ENCODE measurements around the gene RAC2. TPM values are rescaled to one million over a fixed set of nuclear protein-coding genes. Genes with fewer than 3 reads are reported as not detected.

Gene RAC2
- total RNA-seq, 1 donor from 2014 or later: not detected

DNA sequence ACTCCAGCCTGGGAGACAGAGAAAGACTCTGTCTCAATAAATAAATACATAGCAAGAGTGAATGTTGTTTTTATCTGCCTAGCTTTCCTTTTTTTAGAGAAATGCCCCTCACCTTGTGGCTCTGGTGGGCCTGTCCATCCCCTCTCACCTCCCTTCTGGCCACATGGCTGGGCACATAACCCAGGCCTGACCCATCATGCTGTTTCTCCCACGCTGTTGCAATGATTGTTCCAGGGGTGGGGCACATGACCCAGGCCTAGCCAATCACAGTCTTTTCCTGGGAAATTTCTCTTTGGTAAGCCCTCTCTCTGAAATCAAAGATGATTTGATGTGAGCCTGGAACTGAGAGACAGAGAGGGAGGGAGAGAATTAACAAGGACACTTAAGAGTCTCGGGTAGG is 32.7 kb upstream of the RAC2 start:
- DNase-seq (ENCODE audit: low read depth): no peak

DNA sequence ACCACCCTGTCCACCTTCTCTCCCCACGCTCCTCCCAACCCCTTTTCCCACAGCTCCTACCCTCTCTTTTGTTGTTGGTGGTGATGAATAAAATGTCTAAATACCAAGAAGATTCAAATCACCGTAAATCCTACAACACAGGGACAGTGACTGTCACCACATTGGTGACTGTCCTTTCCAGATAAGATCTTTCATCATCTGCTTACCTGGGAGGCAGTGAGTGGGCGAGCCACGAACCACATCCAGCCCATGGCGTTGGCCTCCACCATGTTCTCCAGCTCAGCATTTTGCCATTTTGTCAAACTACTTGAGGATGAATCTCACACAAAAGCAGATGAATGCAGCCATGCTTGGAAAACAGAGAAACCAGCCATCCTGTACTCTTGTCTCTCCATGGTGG is 31.6 kb upstream of the RAC2 start:
- no peak for DNase-seq (ENCODE audit: low read depth)

- no peak for DNase-seq (ENCODE audit: low read depth)
These were observed 31.1 kb upstream of the RAC2 start for GRCh38 chr22:37275134-37275533.

DNA sequence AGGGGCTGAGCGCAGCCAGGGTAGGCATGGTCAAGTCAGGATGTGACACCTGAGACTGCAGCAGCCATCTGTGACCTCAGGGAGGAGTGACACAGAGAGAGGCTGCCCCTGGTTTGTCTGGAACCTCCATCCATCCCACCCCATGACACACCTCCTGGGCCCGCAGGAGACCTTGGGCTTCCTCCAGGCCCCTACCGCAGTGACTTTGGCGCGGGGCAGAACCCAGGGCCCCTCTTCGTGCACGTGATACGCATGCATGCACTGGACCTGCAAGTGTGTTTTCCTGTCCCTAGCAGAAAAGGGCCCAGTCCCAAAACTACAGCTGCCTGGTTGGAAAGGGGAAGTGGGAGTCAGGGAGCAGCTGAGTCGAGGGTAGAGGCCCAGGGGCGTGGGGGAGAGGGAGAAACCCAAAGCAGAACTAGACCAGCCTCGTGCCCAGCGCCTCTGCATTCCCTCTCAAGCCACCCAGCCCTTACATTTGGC is 30.4 kb upstream of the RAC2 start:
- no peak for DNase-seq (ENCODE audit: low read depth)

DNA sequence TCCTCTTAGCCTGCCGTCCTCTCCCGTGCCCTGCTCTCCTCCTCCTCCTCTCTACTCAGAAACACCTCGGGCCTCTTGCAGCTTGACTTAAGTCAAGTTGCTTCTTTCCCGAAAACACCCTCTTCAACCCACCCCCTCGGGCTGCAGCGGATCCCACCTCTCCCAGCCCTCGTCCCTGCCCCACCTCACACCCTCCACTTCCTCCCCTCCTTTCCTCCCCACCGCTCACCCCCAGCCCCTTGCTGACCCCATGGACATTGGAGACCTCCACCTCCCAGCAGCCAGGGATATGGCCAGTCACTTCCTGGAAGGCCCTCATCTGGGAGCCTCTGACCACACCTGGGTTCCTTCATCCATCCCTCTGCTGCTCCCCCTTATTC is 29.8 kb upstream of the RAC2 start:
- no peak for DNase-seq (ENCODE audit: low read depth)

GRCh38 chr22:37273126-37273845 is 29.2 kb upstream of the RAC2 start:
- peak; percentile 45 for DNase-seq (ENCODE audit: low read depth)

GRCh38 chr22:37270928-37271650 is 27.0 kb upstream of the RAC2 start:
- no peak for DNase-seq (ENCODE audit: low read depth)

GRCh38 chr22:37269936-37270678 is 26.0 kb upstream of the RAC2 start:
- DNase-seq (ENCODE audit: low read depth): no peak

GRCh38 chr22:37267661-37268413 is 23.8 kb upstream of the RAC2 start:
- no peak for DNase-seq (ENCODE audit: low read depth)

DNA sequence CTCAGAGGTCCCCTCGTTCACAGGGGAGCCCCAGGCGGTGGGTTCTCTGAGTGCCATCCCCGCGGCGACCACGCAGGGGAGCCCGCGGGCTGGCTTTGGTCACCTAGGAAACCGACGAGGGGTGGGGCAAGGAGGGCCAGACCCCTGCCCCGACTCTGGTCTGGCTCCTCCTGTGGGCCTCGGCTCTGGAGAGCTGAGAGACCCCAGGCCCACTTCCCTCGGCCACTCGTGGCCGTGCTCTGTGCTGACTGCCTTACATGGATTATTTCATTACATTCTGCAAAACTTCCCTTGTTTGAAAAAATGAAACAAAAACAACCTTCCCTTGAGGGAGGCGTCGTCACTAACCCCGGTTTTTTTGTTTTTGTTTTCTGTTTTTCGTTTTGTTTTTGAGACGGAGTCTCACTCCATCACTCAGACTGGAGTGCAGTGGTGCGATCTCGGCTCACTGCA is 23.1 kb upstream of the RAC2 start:
- DNase-seq (ENCODE audit: low read depth): peak; percentile 35

GRCh38 chr22:37266581-37267134 is 22.6 kb upstream of the RAC2 start:
- DNase-seq (ENCODE audit: low read depth): no peak

DNA sequence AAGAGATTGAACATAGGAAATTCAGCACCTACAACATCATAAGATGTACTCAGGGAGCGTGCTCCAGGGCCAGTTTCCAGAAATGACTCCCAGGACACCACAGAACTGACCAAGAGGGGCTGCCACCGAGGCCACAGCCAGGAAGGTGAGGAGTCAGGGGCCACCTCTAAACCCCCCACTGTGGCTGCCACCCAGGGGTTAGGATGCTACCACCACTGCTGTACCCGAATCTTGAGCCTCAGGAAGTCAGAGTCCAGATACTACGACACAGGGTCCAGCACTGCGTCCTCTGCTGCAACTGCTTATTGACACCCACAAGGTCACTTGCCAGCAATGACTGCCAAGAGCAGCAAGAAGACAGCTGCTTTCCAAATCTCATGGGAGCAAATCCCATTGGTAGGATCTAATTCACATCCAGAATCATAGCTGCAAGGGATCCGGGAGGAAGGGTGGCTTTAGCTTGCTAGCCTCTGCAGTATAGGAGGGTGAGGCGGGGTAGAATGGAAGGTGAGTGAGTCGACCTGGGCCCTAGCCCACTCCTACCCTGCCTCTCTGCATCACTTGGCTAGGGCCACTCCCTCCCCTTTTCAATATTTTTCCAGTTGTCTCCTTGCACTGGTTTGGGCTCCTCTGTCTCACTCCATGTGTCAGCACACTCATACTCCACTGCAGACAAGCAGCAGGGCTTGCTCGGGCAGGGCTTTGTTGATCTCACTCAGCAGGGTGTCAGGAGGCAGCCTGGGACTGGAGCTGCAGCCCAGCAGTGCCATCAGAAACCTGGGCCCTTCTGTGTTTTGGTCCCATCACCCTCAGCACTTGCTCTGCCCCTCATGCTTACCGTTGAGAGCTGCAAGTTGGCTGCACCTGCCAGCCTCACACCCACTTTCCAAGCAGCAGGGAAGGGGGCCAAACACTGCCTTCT is 20.2 kb upstream of the RAC2 start:
- DNase-seq (ENCODE audit: low read depth): no peak

- no peak for DNase-seq (ENCODE audit: low read depth)
These were observed 18.3 kb upstream of the RAC2 start for GRCh38 chr22:37262346-37262745.

DNA sequence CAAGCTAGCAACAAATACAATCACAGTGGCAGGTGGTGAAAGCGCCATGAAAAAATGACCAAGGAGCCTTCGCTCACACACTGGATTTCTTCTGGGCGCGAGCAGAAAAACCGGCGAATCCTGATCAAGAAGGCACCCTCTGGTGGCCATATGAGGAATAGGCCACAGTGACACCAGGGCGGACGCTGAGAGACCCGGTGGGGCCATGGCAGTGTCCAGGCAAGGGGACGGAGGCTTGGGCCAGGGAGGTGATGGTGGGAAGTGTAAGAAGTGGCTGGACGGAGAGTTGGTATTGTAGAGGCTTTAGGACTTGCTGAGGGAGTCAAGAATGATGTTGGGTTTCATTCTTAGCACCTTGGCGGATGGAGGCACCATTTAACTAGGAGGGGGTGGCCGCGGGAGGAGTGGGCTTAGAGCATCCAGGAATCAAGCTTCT is 16.9 kb upstream of the RAC2 start:
- DNase-seq (ENCODE audit: low read depth): peak; percentile 62

GRCh38 chr22:37260155-37260795 is 16.2 kb upstream of the RAC2 start:
- no peak for DNase-seq (ENCODE audit: low read depth)

DNA sequence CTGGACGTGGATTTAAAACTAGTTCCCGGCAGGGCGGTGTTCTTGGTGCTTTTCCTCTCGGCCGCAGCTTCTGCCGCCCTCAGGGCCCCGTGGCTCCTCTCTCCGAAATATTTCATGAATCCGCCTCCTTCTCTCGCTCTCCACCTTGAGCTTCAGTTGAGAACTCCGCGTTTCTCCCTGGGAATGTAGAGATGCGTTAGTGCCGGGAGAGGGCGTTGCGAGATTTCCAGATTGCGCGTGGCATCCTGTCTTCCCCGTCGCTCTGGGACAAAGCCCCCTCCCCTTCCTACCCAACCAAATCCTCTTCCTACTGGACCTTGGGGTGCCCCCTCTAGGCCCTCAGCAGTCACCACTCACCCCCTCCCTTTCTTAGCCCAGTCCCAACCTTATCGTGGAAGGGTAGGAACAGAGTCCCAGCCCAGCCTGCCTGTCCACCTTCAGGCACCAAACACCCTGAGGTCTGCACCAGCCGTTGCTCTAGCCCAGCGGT is 15.5 kb upstream of the RAC2 start:
- DNase-seq (ENCODE audit: low read depth): peak; percentile 38

DNA sequence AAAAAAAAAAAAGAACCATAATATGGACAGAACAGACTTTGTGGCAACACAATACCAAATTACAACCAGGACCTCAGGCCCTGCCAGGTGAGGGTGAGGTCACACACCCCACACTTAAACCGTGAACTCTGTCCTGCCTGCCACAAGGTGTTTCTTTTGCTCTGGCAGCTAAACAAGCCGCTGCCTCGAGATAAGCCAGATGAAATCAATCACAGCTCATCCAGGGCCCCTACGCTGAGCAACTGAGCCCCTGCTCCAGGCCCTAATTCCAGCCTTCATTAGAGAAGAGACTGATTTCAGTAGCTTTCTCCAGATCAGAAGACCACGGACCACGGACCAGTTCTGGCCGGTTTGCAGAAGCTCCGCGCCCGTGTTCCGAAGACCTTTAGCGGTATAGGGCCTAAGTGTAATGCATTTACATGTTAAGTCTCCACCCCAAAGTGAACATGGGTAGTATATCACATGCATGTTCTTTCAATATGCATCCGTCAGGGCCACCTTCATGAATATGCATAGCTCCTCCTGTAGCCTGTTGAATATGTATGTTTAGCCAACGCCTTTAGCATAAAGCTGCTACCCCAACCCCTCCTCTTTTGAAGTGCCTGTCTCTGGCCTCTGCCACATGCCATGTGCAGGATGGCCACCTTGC is 14.8 kb upstream of the RAC2 start:
- DNase-seq (ENCODE audit: low read depth): no peak

- no peak for DNase-seq (ENCODE audit: low read depth)
These were observed 14.1 kb upstream of the RAC2 start for GRCh38 chr22:37258005-37258752.

Measured in myocyte (in vitro differentiated cells).